Right lung (tissue), 10 donors: ENCODE results near the gene TGIF2. TPM values are rescaled to one million over a fixed set of nuclear protein-coding genes. Genes with fewer than 3 reads are reported as not detected.

ENCODE experiments used
- DNase-seq, 2 donors: peaks; one replicate each; pipeline ENCODE4 v3.0.0-alpha.2; 2013
- long read RNA-seq, 8 donors: transcript quantifications; one replicate each; lab custom pipeline, GENCODE V29; 2026
- polyA plus RNA-seq, 5 donors: library from polyadenylated mRNA; unstranded; fragments of 120-200 nt; gene quantifications; one replicate each; pipeline versions ENCODE4 v1.2.1 to v1.2.3, GENCODE V29; 2013; ENCODE audit warnings: inconsistent platforms in 1 of 5, low replicate concordance in 1 of 5; ENCODE audit not compliant: insufficient read length in 5 of 5, insufficient read depth in 1 of 5

The TGIF2 gene
- polyA plus RNA-seq, result 10 to 100 TPM; 36.8 to 45.8 (median 44.1) TPM
- long read RNA-seq, donor 1, transcript TGIF2-201 (3 exons, 3,406 nt), result major isoform, 14 of 17 reads
- long read RNA-seq, donor 1, partial matches to known transcripts, result 0 of 17 reads
- long read RNA-seq, donor 1, other reads (novel, unspliced or antisense), result 0 of 17 reads
- long read RNA-seq, donor 2, partial matches to known transcripts, result 0 of 4 reads
- long read RNA-seq, donor 2, other reads (novel, unspliced or antisense), result 0 of 4 reads
- long read RNA-seq, donor 3, partial matches to known transcripts, result 0 of 6 reads
- long read RNA-seq, donor 3, other reads (novel, unspliced or antisense), result 0 of 6 reads
- long read RNA-seq, donor 4, transcript TGIF2-201 (3 exons, 3,406 nt), result major isoform, 7 of 8 reads
- long read RNA-seq, donor 4, partial matches to known transcripts, result 0 of 8 reads
- long read RNA-seq, donor 4, other reads (novel, unspliced or antisense), result 0 of 8 reads
- long read RNA-seq, donor 5, transcript TGIF2-201 (3 exons, 3,406 nt), result major isoform, 9 of 10 reads
- long read RNA-seq, donor 5, partial matches to known transcripts, result 0 of 10 reads
- long read RNA-seq, donor 5, other reads (novel, unspliced or antisense), result 0 of 10 reads
- long read RNA-seq, donor 6, transcript TGIF2-201 (3 exons, 3,406 nt), result major isoform, 10 of 15 reads
- long read RNA-seq, donor 6, partial matches to known transcripts, result 0 of 15 reads
- long read RNA-seq, donor 6, other reads (novel, unspliced or antisense), result 0 of 15 reads
- long read RNA-seq, donor 7, transcript TGIF2-201 (3 exons, 3,406 nt), result major isoform, 6 of 7 reads
- long read RNA-seq, donor 7, partial matches to known transcripts, result 0 of 7 reads
- long read RNA-seq, donor 7, other reads (novel, unspliced or antisense), result 0 of 7 reads
- long read RNA-seq, donor 8, transcript TGIF2-201 (3 exons, 3,406 nt), result major isoform, 5 of 8 reads
- long read RNA-seq, donor 8, partial matches to known transcripts, result 0 of 8 reads
- long read RNA-seq, donor 8, other reads (novel, unspliced or antisense), result 0 of 8 reads

- DNase-seq, result peak; percentile 92 to 93
Observed at GRCh38 chr20:36573103-36573797, at the start of gene TGIF2. TSS of gene TGIF2 (plus strand) at chr20:36573597. CDS start at chr20:36578775, 5,178 bp downstream.

- no peak for DNase-seq
Observed at GRCh38 chr20:36525620-36526365, 47.6 kb upstream of the TGIF2 start.

- no peak for DNase-seq
Observed at GRCh38 chr20:36526521-36527011, 46.8 kb upstream of the TGIF2 start.

GRCh38 chr20:36527331-36528125, 45.9 kb upstream of the TGIF2 start:
- no peak for DNase-seq

- DNase-seq, result no peak
Observed at GRCh38 chr20:36528176-36528874, 45.1 kb upstream of the TGIF2 start.

GRCh38 chr20:36528875-36529417, 44.5 kb upstream of the TGIF2 start:
- no peak for DNase-seq

- DNase-seq, result no peak
Observed at GRCh38 chr20:36532388-36532787, 41.0 kb upstream of the TGIF2 start.

GRCh38 chr20:36532822-36533221, 40.6 kb upstream of the TGIF2 start:
- no peak for DNase-seq

GRCh38 chr20:36538026-36538722, 35.2 kb upstream of the TGIF2 start:
- DNase-seq, result no peak

- no peak for DNase-seq
Observed at GRCh38 chr20:36540551-36541211, 32.7 kb upstream of the TGIF2 start.

GRCh38 chr20:36541227-36541767, 32.1 kb upstream of the TGIF2 start, which contains the start of gene MYL9:
TSS of gene MYL9 (plus strand) at chr20:36541519. CDS start at chr20:36544885, 3,366 bp downstream.
- peak; percentile 66 to 72 for DNase-seq

- no peak for DNase-seq
Observed at GRCh38 chr20:36541768-36542488, 31.5 kb upstream of the TGIF2 start.

GRCh38 chr20:36542516-36543183, 30.7 kb upstream of the TGIF2 start:
- DNase-seq, result no peak

GRCh38 chr20:36543184-36544133, 29.9 kb upstream of the TGIF2 start:
- DNase-seq, result no peak
